HepG2 (cell line): ENCODE data around the gene MTO1. TPM values are rescaled to one million over a fixed set of nuclear protein-coding genes. Genes with fewer than 3 reads are reported as not detected.

ENCODE experiments used
- ADNP ChIP-seq: sonication (generic); formaldehyde crosslinking; IDR thresholded peaks from 2 replicates; pipeline ENCODE4 v1.4.0; 2020; ENCODE audit warnings: missing genetic modification reagents
- ESRRA ChIP-seq: sonication (generic); formaldehyde crosslinking; IDR thresholded peaks from 2 replicates; pipeline ENCODE4 v1.5.1; 2020; ENCODE audit warnings: mild to moderate bottlenecking, low read depth, missing genetic modification reagents
- NFRKB ChIP-seq: fragments of 450-650 bp; IDR thresholded peaks from 2 replicates; pipeline ENCODE4 v1.6.1; 2017
- NONO ChIP-seq, 2 experiments: fragments of 450-650 bp in 1 of 2; sonication (generic) in 1 of 2; formaldehyde crosslinking in 1 of 2; IDR thresholded peaks in 1 of 2; conservative IDR thresholded peaks in 1 of 2; 2 replicates each; pipeline versions ENCODE4 v1.6.1 to v1.8.0; 2017 to 2022; ENCODE audit warnings: mild to moderate bottlenecking in 1 of 2, missing genetic modification reagents in 1 of 2, moderate library complexity in 1 of 2
- PAF1 ChIP-seq: IDR thresholded peaks from 2 replicates; pipeline ENCODE4 v1.6.1; 2016; ENCODE audit warnings: missing genetic modification reagents, missing compliant biosample characterization
- REXO4 ChIP-seq: sonication (generic); formaldehyde crosslinking; IDR thresholded peaks from 2 replicates; pipeline ENCODE4 v1.8.0; 2022; ENCODE audit warnings: missing genetic modification reagents, mild to moderate bottlenecking, borderline replicate concordance
- SRSF9 ChIP-seq: fragments of 200-400 bp; formaldehyde crosslinking; IDR thresholded peaks from 2 replicates; pipeline ENCODE4 v1.6.1; 2018; ENCODE audit warnings: borderline replicate concordance, mild to moderate bottlenecking, low read depth, low read length; ENCODE audit not compliant: insufficient read depth, poor library complexity, severe bottlenecking
- TAF1 ChIP-seq: sonication (generic); formaldehyde crosslinking; IDR thresholded peaks from 2 replicates; pipeline ENCODE4 v1.4.0; 2020; ENCODE audit warnings: missing genetic modification reagents
- ZNF282 ChIP-seq: fragments of 450-650 bp; IDR thresholded peaks from 2 replicates; pipeline ENCODE4 v1.6.1; 2018; ENCODE audit not compliant: partially characterized antibody
- polyA plus RNA-seq, 8 experiments: library from polyadenylated mRNA; depleted of rRNA in 3 of 8; stranded (reverse) in 7 of 8; unstranded in 1 of 8; fragments of >200 nt; fragmentation: Illumina TruSeq in 4 of 8; extraction: Trizol in 4 of 8; gene quantifications; 2 replicates each; pipeline versions ENCODE4 v1.2.1 to v1.2.3, GENCODE V29; 2011 to 2016; ENCODE audit warnings: low read depth in 4 of 8, missing spikeins in 1 of 8, mixed read lengths in 1 of 8; ENCODE audit not compliant: insufficient read depth in 1 of 8
- total RNA-seq, 5 experiments: library from RNA; depleted of rRNA; stranded (reverse); fragments of >200 nt; fragmentation: Illumina TruSeq; extraction: Trizol; gene quantifications; 2 replicates each; pipeline ENCODE4 v1.2.3, GENCODE V29; 2016; ENCODE audit warnings: low read depth in 1 of 5
- TF ChIP-seq, protein P1 (sequence below), 2 experiments: sonication (generic) in 1 of 2; formaldehyde crosslinking in 1 of 2; IDR thresholded peaks; 2 replicates each; pipeline versions ENCODE4 v1.5.1 to v1.6.1; 2011 to 2020; ENCODE audit warnings: borderline replicate concordance in 1 of 2, low read depth in 1 of 2, low read length in 1 of 2, mild to moderate bottlenecking in 1 of 2, missing genetic modification reagents in 1 of 2, moderate library complexity in 1 of 2
- TF ChIP-seq, protein P2 (sequence below): sonication (generic); formaldehyde crosslinking; IDR thresholded peaks from 2 replicates; pipeline ENCODE4 v1.5.0; 2020; ENCODE audit warnings: mild to moderate bottlenecking, missing genetic modification reagents, borderline replicate concordance
- TF ChIP-seq, protein P3 (sequence below): sonication (generic); formaldehyde crosslinking; IDR thresholded peaks from one replicate; pipeline ENCODE4 v1.5.1; 2020; ENCODE audit warnings: mild to moderate bottlenecking, missing genetic modification reagents; ENCODE audit errors: not compliant biosample characterization

The MTO1 gene
- total and polyA plus RNA-seq, 2 of the 13 experiments (the other 11 are each of a cell fraction or from before 2014, with no cell fraction given), result 21.1 to 45.3 TPM

DNA sequence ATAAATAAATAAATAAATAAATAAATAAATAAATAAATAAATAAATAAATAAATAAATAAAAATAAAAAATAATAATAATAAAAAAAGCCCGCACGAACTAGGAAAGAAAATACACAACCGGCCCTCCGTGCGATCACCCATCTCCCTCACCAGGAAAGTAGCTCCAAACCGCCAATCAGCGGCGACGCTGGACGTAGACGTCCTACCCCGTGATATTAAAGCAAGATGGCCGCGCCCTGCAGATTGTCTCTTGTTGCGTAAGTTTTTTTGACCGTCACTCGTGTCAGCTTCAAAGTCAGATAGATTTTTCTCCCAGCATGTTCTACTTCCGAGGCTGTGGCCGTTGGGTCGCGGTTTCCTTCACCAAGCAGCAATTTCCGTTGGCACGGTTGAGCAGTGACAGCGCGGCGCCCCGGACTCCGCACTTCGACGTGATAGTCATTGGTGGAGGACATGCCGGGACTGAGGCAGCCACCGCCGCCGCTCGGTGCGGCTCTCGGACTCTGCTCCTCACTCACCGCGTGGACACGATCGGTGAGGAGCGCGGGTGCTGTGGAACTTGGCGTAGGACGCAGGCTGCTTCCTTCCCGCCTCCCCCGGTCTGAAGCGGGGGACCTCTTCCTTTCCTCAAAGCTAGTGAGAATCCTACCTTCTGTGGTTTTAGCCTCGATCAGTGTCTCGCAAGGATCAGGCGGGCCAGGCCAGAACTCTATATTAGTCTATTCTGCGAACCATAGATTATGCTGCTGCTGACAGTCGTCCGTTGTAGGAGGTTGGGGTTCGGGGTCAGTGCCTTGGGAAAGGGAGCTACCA, at the start of gene MTO1 (continued):
- TF ChIP-seq, protein P1, sequence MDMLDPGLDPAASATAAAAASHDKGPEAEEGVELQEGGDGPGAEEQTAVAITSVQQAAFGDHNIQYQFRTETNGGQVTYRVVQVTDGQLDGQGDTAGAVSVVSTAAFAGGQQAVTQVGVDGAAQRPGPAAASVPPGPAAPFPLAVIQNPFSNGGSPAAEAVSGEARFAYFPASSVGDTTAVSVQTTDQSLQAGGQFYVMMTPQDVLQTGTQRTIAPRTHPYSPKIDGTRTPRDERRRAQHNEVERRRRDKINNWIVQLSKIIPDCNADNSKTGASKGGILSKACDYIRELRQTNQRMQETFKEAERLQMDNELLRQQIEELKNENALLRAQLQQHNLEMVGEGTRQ (IDR thresholded peaks at IDR 0.05; ENCODE audit: low read depth, low read length), result no peak
- TF ChIP-seq, protein P1 (CRISPR knock-in tag; IDR thresholded peaks at IDR 0.05; ENCODE audit: borderline replicate concordance), result no peak
- TF ChIP-seq NFRKB, result 0 out of 2 replicates have a peak, but pooled peaks have one; percentile 42
- TF ChIP-seq REXO4, result peak; percentile 56; the same call in 1 of the 2 replicates
- TF ChIP-seq NONO (IDR thresholded peaks at IDR 0.05), result no peak
- TF ChIP-seq NONO (CRISPR knock-in tag; conservative IDR thresholded peaks at IDR 0.05), result peak; percentile 67
- no peak for TF ChIP-seq ESRRA
- TF ChIP-seq TAF1 (CRISPR knock-in tag), result peak; percentile 89
- no peak for TF ChIP-seq PAF1 (CRISPR knock-in tag)
- TF ChIP-seq SRSF9, result no peak
- TF ChIP-seq ZNF282, result no peak
- TF ChIP-seq, protein P2, sequence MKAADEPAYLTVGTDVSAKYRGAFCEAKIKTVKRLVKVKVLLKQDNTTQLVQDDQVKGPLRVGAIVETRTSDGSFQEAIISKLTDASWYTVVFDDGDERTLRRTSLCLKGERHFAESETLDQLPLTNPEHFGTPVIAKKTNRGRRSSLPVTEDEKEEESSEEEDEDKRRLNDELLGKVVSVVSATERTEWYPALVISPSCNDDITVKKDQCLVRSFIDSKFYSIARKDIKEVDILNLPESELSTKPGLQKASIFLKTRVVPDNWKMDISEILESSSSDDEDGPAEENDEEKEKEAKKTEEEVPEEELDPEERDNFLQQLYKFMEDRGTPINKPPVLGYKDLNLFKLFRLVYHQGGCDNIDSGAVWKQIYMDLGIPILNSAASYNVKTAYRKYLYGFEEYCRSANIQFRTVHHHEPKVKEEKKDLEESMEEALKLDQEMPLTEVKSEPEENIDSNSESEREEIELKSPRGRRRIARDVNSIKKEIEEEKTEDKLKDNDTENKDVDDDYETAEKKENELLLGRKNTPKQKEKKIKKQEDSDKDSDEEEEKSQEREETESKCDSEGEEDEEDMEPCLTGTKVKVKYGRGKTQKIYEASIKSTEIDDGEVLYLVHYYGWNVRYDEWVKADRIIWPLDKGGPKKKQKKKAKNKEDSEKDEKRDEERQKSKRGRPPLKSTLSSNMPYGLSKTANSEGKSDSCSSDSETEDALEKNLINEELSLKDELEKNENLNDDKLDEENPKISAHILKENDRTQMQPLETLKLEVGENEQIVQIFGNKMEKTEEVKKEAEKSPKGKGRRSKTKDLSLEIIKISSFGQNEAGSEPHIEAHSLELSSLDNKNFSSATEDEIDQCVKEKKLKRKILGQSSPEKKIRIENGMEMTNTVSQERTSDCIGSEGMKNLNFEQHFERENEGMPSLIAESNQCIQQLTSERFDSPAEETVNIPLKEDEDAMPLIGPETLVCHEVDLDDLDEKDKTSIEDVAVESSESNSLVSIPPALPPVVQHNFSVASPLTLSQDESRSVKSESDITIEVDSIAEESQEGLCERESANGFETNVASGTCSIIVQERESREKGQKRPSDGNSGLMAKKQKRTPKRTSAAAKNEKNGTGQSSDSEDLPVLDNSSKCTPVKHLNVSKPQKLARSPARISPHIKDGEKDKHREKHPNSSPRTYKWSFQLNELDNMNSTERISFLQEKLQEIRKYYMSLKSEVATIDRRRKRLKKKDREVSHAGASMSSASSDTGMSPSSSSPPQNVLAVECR (CRISPR knock-in tag), result peak; percentile 88
- TF ChIP-seq ADNP, result no peak
- TF ChIP-seq, protein P3, sequence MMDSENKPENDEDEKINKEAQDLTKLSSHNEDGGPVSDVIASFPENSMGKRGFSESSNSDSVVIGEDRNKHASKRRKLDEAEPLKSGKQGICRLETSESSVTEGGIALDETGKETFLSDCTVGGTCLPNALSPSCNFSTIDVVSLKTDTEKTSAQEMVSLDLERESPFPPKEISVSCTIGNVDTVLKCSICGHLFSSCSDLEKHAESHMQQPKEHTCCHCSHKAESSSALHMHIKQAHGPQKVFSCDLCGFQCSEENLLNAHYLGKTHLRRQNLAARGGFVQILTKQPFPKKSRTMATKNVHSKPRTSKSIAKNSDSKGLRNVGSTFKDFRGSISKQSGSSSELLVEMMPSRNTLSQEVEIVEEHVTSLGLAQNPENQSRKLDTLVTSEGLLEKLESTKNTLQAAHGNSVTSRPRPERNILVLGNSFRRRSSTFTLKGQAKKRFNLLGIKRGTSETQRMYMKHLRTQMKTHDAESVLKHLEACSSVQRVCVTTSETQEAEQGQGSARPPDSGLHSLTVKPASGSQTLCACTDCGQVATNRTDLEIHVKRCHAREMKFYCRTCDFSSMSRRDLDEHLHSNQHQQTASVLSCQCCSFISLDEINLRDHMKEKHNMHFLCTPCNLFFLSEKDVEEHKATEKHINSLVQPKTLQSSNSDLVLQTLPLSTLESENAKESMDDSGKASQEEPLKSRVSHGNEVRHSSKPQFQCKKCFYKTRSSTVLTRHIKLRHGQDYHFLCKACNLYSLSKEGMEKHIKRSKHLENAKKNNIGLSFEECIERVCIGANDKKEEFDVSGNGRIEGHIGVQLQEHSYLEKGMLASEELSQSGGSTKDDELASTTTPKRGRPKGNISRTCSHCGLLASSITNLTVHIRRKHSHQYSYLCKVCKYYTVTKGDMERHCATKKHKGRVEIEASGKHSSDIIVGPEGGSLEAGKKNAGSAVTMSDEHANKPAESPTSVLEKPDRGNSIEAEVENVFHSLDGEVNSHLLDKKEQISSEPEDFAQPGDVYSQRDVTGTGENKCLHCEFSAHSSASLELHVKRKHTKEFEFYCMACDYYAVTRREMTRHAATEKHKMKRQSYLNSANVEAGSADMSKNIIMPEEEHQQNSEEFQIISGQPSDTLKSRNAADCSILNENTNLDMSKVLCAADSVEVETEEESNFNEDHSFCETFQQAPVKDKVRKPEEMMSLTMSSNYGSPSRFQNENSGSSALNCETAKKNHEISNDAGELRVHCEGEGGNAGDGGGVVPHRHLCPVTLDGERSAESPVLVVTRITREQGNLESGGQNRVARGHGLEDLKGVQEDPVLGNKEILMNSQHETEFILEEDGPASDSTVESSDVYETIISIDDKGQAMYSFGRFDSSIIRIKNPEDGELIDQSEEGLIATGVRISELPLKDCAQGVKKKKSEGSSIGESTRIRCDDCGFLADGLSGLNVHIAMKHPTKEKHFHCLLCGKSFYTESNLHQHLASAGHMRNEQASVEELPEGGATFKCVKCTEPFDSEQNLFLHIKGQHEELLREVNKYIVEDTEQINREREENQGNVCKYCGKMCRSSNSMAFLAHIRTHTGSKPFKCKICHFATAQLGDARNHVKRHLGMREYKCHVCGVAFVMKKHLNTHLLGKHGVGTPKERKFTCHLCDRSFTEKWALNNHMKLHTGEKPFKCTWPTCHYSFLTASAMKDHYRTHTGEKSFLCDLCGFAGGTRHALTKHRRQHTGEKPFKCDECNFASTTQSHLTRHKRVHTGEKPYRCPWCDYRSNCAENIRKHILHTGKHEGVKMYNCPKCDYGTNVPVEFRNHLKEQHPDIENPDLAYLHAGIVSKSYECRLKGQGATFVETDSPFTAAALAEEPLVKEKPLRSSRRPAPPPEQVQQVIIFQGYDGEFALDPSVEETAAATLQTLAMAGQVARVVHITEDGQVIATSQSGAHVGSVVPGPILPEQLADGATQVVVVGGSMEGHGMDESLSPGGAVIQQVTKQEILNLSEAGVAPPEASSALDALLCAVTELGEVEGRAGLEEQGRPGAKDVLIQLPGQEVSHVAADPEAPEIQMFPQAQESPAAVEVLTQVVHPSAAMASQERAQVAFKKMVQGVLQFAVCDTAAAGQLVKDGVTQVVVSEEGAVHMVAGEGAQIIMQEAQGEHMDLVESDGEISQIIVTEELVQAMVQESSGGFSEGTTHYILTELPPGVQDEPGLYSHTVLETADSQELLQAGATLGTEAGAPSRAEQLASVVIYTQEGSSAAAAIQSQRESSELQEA, result peak; percentile 50
